ENCODE measurements around the gene DSCAML1. TPM values are rescaled to one million over a fixed set of nuclear protein-coding genes. Genes with fewer than 3 reads are reported as not detected.

The DSCAML1 gene
- total and polyA plus RNA-seq, 2 of the 8 experiments (the other 6 are each of a cell fraction or from before 2014, with no cell fraction given), result 0.19 to 0.24 TPM

DNA sequence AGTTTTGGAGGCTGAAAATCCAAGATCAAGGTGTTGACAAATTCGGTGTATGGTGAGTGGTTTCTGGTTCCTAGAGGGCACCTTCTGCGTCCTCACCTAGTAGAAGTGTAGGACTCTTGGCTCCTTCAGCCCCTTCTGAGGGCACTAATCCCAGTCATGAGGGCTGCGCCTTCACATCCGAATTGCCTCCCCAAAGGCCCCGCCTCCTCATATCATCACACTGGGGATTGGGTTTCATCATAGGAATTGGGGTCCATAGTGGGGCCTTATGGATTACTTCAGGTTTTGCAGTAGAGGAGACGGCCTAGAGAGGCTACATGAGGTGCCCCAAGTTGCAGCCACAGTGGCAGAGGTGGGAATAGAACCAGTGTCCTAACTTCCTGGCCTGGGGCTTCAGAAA is 382.3 kb downstream of the DSCAML1 start:
- Histone ChIP-seq H2AK5ac (ENCODE audit: low read depth, low read length) (no peak overlapping the region), H3K79me2 (ENCODE audit: control insufficient read depth in 1 of 2, insufficient read depth in 2 of 2, low read length in 2 of 2) (no peaks in the 10 kb centered on the region), H3K56ac (replicated peaks; ENCODE audit: insufficient read length, low read depth, low read length) (no peak overlapping the region), H3K9ac (replicated peaks in 1 of 4; ENCODE audit: extremely low read depth in 1 of 4, low read depth in 3 of 4, low read length in 3 of 4) (no peak overlapping the region), H4K20me1 (replicated peaks in 1 of 2; ENCODE audit: control insufficient read depth in 1 of 2, insufficient read depth in 2 of 2, low read length in 2 of 2) (no peaks in the 10 kb centered on the region), H3K4me1 (replicated peaks in 1 of 4; ENCODE audit: control insufficient read depth in 3 of 4, insufficient read depth in 4 of 4, low read length in 3 of 4) (peaks cover 0 to 4% (median 0%) of the 10 kb centered on the region in 4 experiments; a peak in 2 of 7 replicates), H3K4ac (replicated peaks; ENCODE audit: insufficient read length, low read depth, low read length) (no peak overlapping the region), H3K9me3 (ENCODE audit: insufficient read depth in 2 of 2, low read depth in 1 of 2, low read length in 1 of 2) (no peaks in the 10 kb centered on the region), H2BK120ac (replicated peaks; ENCODE audit: low read depth, low read length) (no peak overlapping the region), H3K23me2 (ENCODE audit: low read depth, low read length) (no peaks in the 10 kb centered on the region), H3K36me3 (ENCODE audit: control insufficient read depth in 2 of 4, insufficient read depth in 4 of 4, low read length in 3 of 4) (no peaks in the 10 kb centered on the region), H4K91ac (replicated peaks; ENCODE audit: insufficient read length, low read length) (no peak overlapping the region), H3K27ac (ENCODE audit: low read depth, low read length) (no peak overlapping the region), H3K4me2 (ENCODE audit: insufficient read depth in 1 of 2, low read depth in 2 of 2, low read length in 2 of 2) (no peak overlapping the region), H3K27me3 (replicated peaks in 1 of 4; ENCODE audit: control insufficient read depth in 3 of 4, extremely low read depth in 1 of 4, insufficient read depth in 3 of 4, low read length in 3 of 4) (no peaks in the 10 kb centered on the region), H2AFZ (ENCODE audit: low read length) (no peak overlapping the region), H2BK20ac (ENCODE audit: low read length) (no peak overlapping the region), H4K8ac (ENCODE audit: extremely low read depth, insufficient read depth, low read length) (no peak overlapping the region), H3K79me1 (ENCODE audit: low read depth, low read length) (no peaks in the 10 kb centered on the region), H2BK15ac (ENCODE audit: low read length) (no peak overlapping the region), H2BK5ac (ENCODE audit: low read depth, low read length) (no peak overlapping the region), H3K14ac (ENCODE audit: insufficient read length) (no peak overlapping the region), H2BK12ac (ENCODE audit: low read depth, low read length) (no peak overlapping the region), H3K18ac (ENCODE audit: extremely low read depth, low read length) (no peak overlapping the region), H3K4me3 (ENCODE audit: extremely low read depth in 1 of 4, insufficient read depth in 2 of 4, low read depth in 3 of 4, low read length in 4 of 4) (no peak overlapping the region), H4K5ac (ENCODE audit: insufficient read length, low read depth, low read length) (no peak overlapping the region), H3K23ac (ENCODE audit: insufficient read length) (no peak overlapping the region)
- ChIA-PET POLR2A (ENCODE audit: partially characterized antibody) (no interaction called here), CTCF (ENCODE audit: partially characterized antibody) (interaction anchor here (9.6 kb wide), 1 partner anchor 12 kb away, joined by 85 read pairs; no protein-coding TSS in a partner anchor)
- 84% methylated on average over 6 of the region's 6 CpGs; no CpG with 5 or more reads in 1 of the 2 experiments for WGBS, 2 experiments (ENCODE audit: extremely low coverage in 1 of 2, insufficient coverage in 1 of 2, insufficient read length in 1 of 2, insufficient replicate concordance in 2 of 2, low coverage in 1 of 2, low lambda C conversion rate in 2 of 2, missing lambda C conversion rate in 1 of 2)
- no peak for FAIRE-seq
- no peak for DNase-seq (ENCODE audit: low read depth in 1 of 2, low spot score in 2 of 2)
- TF ChIP-seq CTCF (IDR thresholded peaks at IDR 0.05; ENCODE audit: control extremely low read depth in 1 of 3, insufficient read depth in 1 of 3, low read depth in 1 of 3, low read length in 3 of 3) (no peak), SAP30 (IDR thresholded peaks at IDR 0.05; ENCODE audit: insufficient read depth, insufficient replicate concordance, low read length) (no peak), GABPA (IDR thresholded peaks at IDR 0.05; ENCODE audit: borderline replicate concordance, insufficient read depth, low read length) (no peak), TAF1 (IDR thresholded peaks at IDR 0.05; ENCODE audit: low read depth, low read length) (no peak), ZNF274 (IDR thresholded peaks at IDR 0.05; ENCODE audit: borderline replicate concordance, extremely low read depth, low read length) (no peak), ASH2L (IDR thresholded peaks at IDR 0.05; ENCODE audit: low read length) (no peak), POLR2AphosphoS5 (IDR thresholded peaks at IDR 0.05; ENCODE audit: low read depth, low read length) (no peak), CHD2 (IDR thresholded peaks at IDR 0.05; ENCODE audit: low read length) (no peak), PHF8 (conservative IDR thresholded peaks at IDR 0.05; ENCODE audit: low read depth, low read length) (no peak), MAFK (IDR thresholded peaks at IDR 0.05; ENCODE audit: low read depth, low read length) (no peak), CBX5 (IDR thresholded peaks at IDR 0.05; ENCODE audit: low read depth, low read length) (no peak), EP300 (IDR thresholded peaks at IDR 0.05; ENCODE audit: borderline replicate concordance in 1 of 2, low read depth in 2 of 2, low read length in 2 of 2) (no peak)

Measured in H1 (cell line).